GM21737 (cell line): ENCODE measurements around the gene TLL2.

Experiments
- ATAC-seq: cut with Tn5 transposase; IDR thresholded peaks from one replicate; pipeline ENCODE4 v1.9.1; 2021; ENCODE audit warnings: mild to moderate bottlenecking, moderate library complexity; ENCODE audit not compliant: unreplicated experiment

The TLL2 gene

GRCh38 chr10:96509017-96509641 is 4.6 kb downstream of the TLL2 start:
- ATAC-seq, result no peak

GRCh38 chr10:96507044-96507443 is 6.7 kb downstream of the TLL2 start:
- no peak for ATAC-seq

GRCh38 chr10:96505150-96506136 is 8.3 kb downstream of the TLL2 start:
- ATAC-seq, result no peak

- no peak for ATAC-seq
These were observed 11.0 kb downstream of the TLL2 start for GRCh38 chr10:96502561-96503282.

GRCh38 chr10:96501985-96502384 is 11.7 kb downstream of the TLL2 start:
- ATAC-seq, result no peak

- ATAC-seq, result no peak
These were observed 13.2 kb downstream of the TLL2 start for GRCh38 chr10:96500519-96500918.

- ATAC-seq, result no peak
These were observed 13.7 kb downstream of the TLL2 start for GRCh38 chr10:96500050-96500449.

- no peak for ATAC-seq
These were observed 16.3 kb downstream of the TLL2 start for GRCh38 chr10:96497391-96497790.

- no peak for ATAC-seq
These were observed 17.3 kb downstream of the TLL2 start for GRCh38 chr10:96496281-96496925.

- ATAC-seq, result no peak
These were observed 18.2 kb downstream of the TLL2 start for GRCh38 chr10:96495544-96495943.

GRCh38 chr10:96494694-96495093 is 19.0 kb downstream of the TLL2 start:
- no peak for ATAC-seq

GRCh38 chr10:96493871-96494525 is 19.7 kb downstream of the TLL2 start:
- no peak for ATAC-seq

- ATAC-seq, result no peak
These were observed 20.5 kb downstream of the TLL2 start for GRCh38 chr10:96493254-96493653.

- ATAC-seq, result no peak
These were observed 22.4 kb downstream of the TLL2 start for GRCh38 chr10:96491303-96491702.

GRCh38 chr10:96488161-96488935 is 25.4 kb downstream of the TLL2 start:
- no peak for ATAC-seq

GRCh38 chr10:96482815-96483588 is 30.7 kb downstream of the TLL2 start:
- ATAC-seq, result no peak

GRCh38 chr10:96478355-96478754 is 35.4 kb downstream of the TLL2 start:
- ATAC-seq, result no peak

GRCh38 chr10:96473866-96474265 is 39.9 kb downstream of the TLL2 start:
- ATAC-seq, result no peak
